ENCODE data around the gene PAK4. TPM values are rescaled to one million over a fixed set of nuclear protein-coding genes. Genes with fewer than 3 reads are reported as not detected.
"Not testable (repeated sequence)": the region's sequence is repeated elsewhere in the genome, so short reads cannot be mapped to it uniquely, and the experiment has no call there.

The PAK4 gene
- 10 to 100 TPM; 13.2 to 16.2 TPM for total RNA-seq

- peak; percentile 98 for DNase-seq
- Mint-ChIP-seq H3K36me3 (no peaks in the 10 kb centered on the region), H3K27ac (peak within 1 kb of the TSS; percentile 92), H3K4me1 (peaks cover 29% of the 10 kb centered on the region), H3K9me3 (no peaks in the 10 kb centered on the region), H3K4me3 (peak within 1 kb of the TSS; percentile 92), H3K27me3 (peaks cover 3% of the 10 kb centered on the region)
Measured at GRCh38 chr19:39125554-39126311, at the start of gene PAK4. PAK4 (plus strand) TSS chr19:39125786; CDS start chr19:39169554, 43,768 bp downstream.

- H3K27me3 Mint-ChIP-seq = peaks cover 11% of the 10 kb centered on the region
- H3K4me1 Mint-ChIP-seq = peaks cover 13% of the 10 kb centered on the region
- no peak overlapping the region for H3K27ac Mint-ChIP-seq
- H3K9me3 Mint-ChIP-seq = no peaks in the 10 kb centered on the region
- DNase-seq = no peak
- H3K4me3 Mint-ChIP-seq = no peak overlapping the region
- H3K36me3 Mint-ChIP-seq = no peaks in the 10 kb centered on the region
Measured at GRCh38 chr19:39077323-39077722, 48.3 kb upstream of the PAK4 start.

- H3K27ac Mint-ChIP-seq = no peak overlapping the region
Measured at GRCh38 chr19:39078436-39079200, 47.0 kb upstream of the PAK4 start.

GRCh38 chr19:39080431-39080830 is 45.2 kb upstream of the PAK4 start:
- no peak for DNase-seq
- Mint-ChIP-seq H3K9me3 (no peaks in the 10 kb centered on the region), H3K36me3 (no peaks in the 10 kb centered on the region), H3K4me3 (no peak overlapping the region), H3K27ac (no peak overlapping the region), H3K4me1 (peaks cover 11% of the 10 kb centered on the region), H3K27me3 (peaks cover 42% of the 10 kb centered on the region)

More at GRCh38 chr19:39078436-39079200, 47.0 kb upstream of the PAK4 start:
- Mint-ChIP-seq H3K4me3 (no peak overlapping the region), H3K36me3 (no peaks in the 10 kb centered on the region), H3K4me1 (peaks cover 14% of the 10 kb centered on the region), H3K27me3 (peaks cover 24% of the 10 kb centered on the region), H3K9me3 (no peaks in the 10 kb centered on the region)
- no peak for DNase-seq

- peaks cover 51% of the 10 kb centered on the region for H3K27me3 Mint-ChIP-seq
- H3K9me3 Mint-ChIP-seq = no peaks in the 10 kb centered on the region
- no peaks in the 10 kb centered on the region for H3K36me3 Mint-ChIP-seq
- DNase-seq = no peak
- H3K4me1 Mint-ChIP-seq = peaks cover 11% of the 10 kb centered on the region
- no peak overlapping the region for H3K27ac Mint-ChIP-seq
- no peak overlapping the region for H3K4me3 Mint-ChIP-seq
Measured at GRCh38 chr19:39082167-39082566, 43.4 kb upstream of the PAK4 start.

GRCh38 chr19:39082745-39083598 is 42.6 kb upstream of the PAK4 start:
- Mint-ChIP-seq H3K36me3 (no peaks in the 10 kb centered on the region), H3K27me3 (peaks cover 56% of the 10 kb centered on the region), H3K9me3 (no peaks in the 10 kb centered on the region), H3K27ac (no peak overlapping the region), H3K4me3 (no peak overlapping the region), H3K4me1 (peaks cover 11% of the 10 kb centered on the region)
- no peak for DNase-seq

GRCh38 chr19:39083599-39083982 is 42.0 kb upstream of the PAK4 start:
- no peaks in the 10 kb centered on the region for H3K36me3 Mint-ChIP-seq
- DNase-seq = no peak
- peak overlapping the region; percentile 67 for H3K4me3 Mint-ChIP-seq
- H3K27ac Mint-ChIP-seq = no peak overlapping the region
- peaks cover 56% of the 10 kb centered on the region for H3K27me3 Mint-ChIP-seq
- no peaks in the 10 kb centered on the region for H3K9me3 Mint-ChIP-seq
- H3K4me1 Mint-ChIP-seq = peaks cover 11% of the 10 kb centered on the region

GRCh38 chr19:39083983-39084731 is 41.4 kb upstream of the PAK4 start, which contains the start of gene ACP7:
ACP7 (plus strand) TSS chr19:39084368; CDS start chr19:39085270, 902 bp downstream.
- Mint-ChIP-seq H3K36me3 (no peaks in the 10 kb centered on the region), H3K27ac (no peak within 1 kb of the TSS), H3K4me3 (peak within 1 kb of the TSS; percentile 67), H3K4me1 (peaks cover 11% of the 10 kb centered on the region), H3K9me3 (no peaks in the 10 kb centered on the region), H3K27me3 (peaks cover 56% of the 10 kb centered on the region)
- peak; percentile 28 for DNase-seq

GRCh38 chr19:39084732-39085080 is 40.9 kb upstream of the PAK4 start:
- H3K4me1 Mint-ChIP-seq = peaks cover 11% of the 10 kb centered on the region
- H3K36me3 Mint-ChIP-seq = no peaks in the 10 kb centered on the region
- no peak for DNase-seq
- H3K4me3 Mint-ChIP-seq = peak overlapping the region; percentile 65
- no peaks in the 10 kb centered on the region for H3K9me3 Mint-ChIP-seq
- H3K27me3 Mint-ChIP-seq = peaks cover 56% of the 10 kb centered on the region
- no peak overlapping the region for H3K27ac Mint-ChIP-seq

- H3K4me3 Mint-ChIP-seq = no peak overlapping the region
- DNase-seq = no peak
- no peaks in the 10 kb centered on the region for H3K9me3 Mint-ChIP-seq
- no peak overlapping the region for H3K27ac Mint-ChIP-seq
- no peaks in the 10 kb centered on the region for H3K36me3 Mint-ChIP-seq
- H3K4me1 Mint-ChIP-seq = peaks cover 11% of the 10 kb centered on the region
- H3K27me3 Mint-ChIP-seq = peaks cover 56% of the 10 kb centered on the region
Measured at GRCh38 chr19:39085392-39085791, 40.2 kb upstream of the PAK4 start.

- H3K4me3 Mint-ChIP-seq = no peak overlapping the region
- peaks cover 52% of the 10 kb centered on the region for H3K27me3 Mint-ChIP-seq
- H3K9me3 Mint-ChIP-seq = no peaks in the 10 kb centered on the region
- H3K4me1 Mint-ChIP-seq = peaks cover 11% of the 10 kb centered on the region
- no peaks in the 10 kb centered on the region for H3K36me3 Mint-ChIP-seq
- H3K27ac Mint-ChIP-seq = no peak overlapping the region
- no peak for DNase-seq
Measured at GRCh38 chr19:39086386-39086785, 39.2 kb upstream of the PAK4 start.

- Mint-ChIP-seq H3K4me3 (no peak overlapping the region), H3K27ac (no peak overlapping the region), H3K9me3 (no peaks in the 10 kb centered on the region), H3K4me1 (peaks cover 6% of the 10 kb centered on the region), H3K36me3 (no peaks in the 10 kb centered on the region), H3K27me3 (peaks cover 40% of the 10 kb centered on the region)
- no peak for DNase-seq
Measured at GRCh38 chr19:39087907-39088686, 37.5 kb upstream of the PAK4 start.

GRCh38 chr19:39090016-39090415 is 35.6 kb upstream of the PAK4 start:
- H3K27ac Mint-ChIP-seq, H3K4me1 Mint-ChIP-seq, H3K4me3 Mint-ChIP-seq, DNase-seq, H3K9me3 Mint-ChIP-seq, H3K36me3 Mint-ChIP-seq: not testable (repeated sequence)
- peaks cover 29% of the 10 kb centered on the region for H3K27me3 Mint-ChIP-seq

- no peaks in the 10 kb centered on the region for H3K36me3 Mint-ChIP-seq
- H3K4me3 Mint-ChIP-seq = no peak overlapping the region
- no peak for DNase-seq
- H3K27me3 Mint-ChIP-seq = peaks cover 21% of the 10 kb centered on the region
- H3K27ac Mint-ChIP-seq = no peak overlapping the region
- H3K4me1 Mint-ChIP-seq = no peaks in the 10 kb centered on the region
- no peaks in the 10 kb centered on the region for H3K9me3 Mint-ChIP-seq
Measured at GRCh38 chr19:39090881-39091280, 34.7 kb upstream of the PAK4 start.
